ENCODE data around the gene VPS37B.

Gene VPS37B

DNA sequence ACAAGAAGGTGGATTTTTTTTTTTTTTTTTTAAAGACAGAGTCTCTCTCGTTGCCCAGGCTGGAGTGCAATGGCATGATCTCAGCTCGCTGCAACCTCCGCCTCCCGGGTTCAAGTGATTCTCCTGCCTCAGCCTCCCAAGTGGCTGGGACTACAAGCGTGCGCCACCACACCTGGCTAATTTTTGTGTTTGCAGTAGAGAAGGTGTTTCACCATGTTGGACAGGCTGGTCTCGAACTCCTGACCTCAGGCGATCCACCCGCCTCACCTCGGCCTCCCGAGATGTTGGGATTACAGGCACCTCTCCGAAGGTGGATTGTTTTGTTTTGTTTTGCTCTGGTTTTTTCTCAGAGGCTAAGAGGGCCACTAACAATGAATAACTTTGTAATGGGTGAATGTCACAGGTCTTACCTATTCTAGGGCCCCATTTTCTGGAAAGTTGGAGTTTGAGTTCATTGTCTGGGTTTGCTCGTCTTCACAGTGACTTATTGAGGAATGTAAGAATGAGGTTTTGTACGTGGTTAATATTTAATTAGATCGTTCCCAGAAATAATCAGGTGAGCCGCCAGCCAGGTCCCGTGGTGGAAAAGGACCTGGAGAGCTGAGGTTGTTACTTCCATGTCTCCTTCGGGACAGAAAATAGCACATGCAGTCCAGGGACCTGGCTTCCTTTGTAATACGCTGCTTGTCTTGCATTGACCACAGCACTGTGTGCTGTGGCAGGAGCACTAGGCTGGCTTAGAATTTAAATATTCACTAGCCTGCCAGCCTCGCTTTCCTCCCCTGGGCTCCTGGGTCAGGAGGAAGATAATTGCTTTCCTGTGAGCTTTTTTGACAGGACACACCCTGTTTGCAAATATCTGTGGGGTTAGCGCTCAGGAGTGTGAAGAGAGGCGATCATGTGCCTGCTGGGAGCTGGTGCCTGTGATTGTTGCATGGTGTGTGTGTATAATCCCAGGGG is 58.3 kb downstream of the VPS37B start:
- no peak for DNase-seq

DNA sequence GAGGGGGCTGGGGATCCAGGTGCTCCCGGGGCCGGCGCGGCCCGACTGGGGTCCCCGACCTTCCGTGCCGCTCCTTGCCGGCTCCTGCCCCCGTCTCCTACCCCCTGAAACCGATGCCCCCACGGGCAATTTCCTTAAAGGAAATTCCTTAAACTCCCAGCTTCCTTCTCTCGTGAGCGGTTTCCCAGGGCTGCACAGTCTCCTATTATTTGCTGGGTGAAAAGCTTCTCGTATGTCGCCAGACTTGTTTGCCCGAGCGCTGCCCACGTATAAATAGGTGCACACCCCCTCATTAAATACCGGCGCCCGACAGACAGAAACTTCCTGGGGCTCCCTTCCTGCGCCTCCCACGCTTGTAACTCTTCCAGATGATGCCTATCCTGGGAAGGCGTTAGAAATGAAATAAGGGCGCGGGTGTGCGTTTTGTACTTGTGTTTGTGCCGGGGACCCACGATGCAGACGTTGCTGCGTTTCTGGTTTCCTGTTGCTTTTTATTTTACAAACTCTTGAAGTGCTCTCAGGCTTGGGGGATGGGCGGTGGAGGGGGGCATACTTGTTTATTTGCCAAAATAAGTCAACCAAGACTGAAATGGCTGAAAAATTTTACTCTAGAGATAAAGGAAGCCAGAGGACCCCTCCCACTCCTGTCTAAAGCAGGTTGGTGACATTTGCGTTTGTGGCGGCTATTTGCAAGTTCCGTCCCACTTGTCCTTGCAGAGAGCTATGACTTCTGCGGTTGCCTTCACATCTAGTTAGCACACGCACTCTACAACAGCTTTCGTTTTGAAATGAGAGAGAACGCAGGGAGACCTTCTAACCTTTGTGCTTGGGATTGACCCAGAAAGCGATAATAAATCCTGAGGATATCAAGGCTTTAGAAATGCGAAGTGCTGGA is 59.6 kb downstream of the VPS37B start:
- DNase-seq, result peak in 2 of 4 experiments; percentile 45 to 52

DNA sequence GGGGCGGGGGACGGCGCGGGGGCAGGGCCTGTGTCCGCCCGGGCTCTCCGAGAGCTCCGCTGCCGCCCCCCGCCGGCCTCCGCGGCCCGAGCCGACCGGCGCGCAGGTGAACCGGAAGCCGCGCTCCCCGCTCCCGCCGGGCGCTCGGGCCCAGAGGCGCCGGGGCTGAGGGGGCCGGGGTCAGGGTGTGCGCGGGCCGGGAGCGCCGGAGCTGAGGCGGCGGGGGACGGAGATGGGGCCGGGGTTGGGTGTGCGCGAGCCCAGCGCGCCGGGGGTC is 60.2 kb downstream of the VPS37B start:
- peak in 1 of 4 experiments; percentile 27 for DNase-seq

DNA sequence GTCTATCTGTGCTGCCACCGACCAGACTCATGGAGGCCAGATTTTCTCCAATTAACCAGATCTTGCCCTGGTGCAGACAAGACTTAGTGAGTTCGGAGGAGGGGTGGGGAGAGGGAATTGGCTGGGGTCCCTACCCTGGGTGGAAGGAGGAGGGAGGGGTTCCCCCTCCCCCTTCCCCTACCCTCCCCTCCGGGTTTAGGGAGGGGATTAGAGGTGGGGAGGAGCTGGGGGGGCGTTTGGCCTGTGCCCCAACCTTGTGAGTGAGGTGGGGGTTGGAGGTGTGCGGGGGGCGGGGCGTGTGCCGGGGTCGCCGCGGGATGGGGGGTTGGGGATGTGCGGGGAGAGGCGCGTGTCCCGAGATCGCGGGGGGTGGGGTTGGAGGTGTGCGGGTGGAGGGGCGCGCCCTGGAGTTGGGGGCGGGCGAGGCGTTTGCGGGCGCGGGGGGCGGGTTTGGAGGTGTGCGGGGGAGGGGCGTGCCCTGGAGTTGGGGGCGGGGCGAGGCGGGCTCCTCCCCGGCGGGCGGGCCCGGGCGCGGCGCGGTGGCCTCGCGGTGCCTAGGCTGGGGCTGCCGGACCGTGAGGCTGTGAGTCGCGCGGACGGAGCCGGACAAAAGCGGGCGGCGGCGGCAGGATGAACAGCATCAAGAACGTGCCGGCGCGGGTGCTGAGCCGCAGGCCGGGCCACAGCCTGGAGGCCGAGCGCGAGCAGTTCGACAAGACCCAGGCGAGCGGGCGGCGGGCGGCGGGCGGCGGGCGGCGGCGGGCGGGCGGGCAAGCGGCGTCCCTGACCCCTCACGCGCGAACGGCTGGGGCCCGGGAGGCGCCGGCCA is 60.8 kb downstream of the VPS37B start, which contains the start of gene HIP1R:
HIP1R (plus strand) TSS at position 537 of the 829 bp plus-strand sequence; CDS start at position 631, 94 bp downstream.
- DNase-seq, result peak; percentile 32 to 68 (median 42)

DNA sequence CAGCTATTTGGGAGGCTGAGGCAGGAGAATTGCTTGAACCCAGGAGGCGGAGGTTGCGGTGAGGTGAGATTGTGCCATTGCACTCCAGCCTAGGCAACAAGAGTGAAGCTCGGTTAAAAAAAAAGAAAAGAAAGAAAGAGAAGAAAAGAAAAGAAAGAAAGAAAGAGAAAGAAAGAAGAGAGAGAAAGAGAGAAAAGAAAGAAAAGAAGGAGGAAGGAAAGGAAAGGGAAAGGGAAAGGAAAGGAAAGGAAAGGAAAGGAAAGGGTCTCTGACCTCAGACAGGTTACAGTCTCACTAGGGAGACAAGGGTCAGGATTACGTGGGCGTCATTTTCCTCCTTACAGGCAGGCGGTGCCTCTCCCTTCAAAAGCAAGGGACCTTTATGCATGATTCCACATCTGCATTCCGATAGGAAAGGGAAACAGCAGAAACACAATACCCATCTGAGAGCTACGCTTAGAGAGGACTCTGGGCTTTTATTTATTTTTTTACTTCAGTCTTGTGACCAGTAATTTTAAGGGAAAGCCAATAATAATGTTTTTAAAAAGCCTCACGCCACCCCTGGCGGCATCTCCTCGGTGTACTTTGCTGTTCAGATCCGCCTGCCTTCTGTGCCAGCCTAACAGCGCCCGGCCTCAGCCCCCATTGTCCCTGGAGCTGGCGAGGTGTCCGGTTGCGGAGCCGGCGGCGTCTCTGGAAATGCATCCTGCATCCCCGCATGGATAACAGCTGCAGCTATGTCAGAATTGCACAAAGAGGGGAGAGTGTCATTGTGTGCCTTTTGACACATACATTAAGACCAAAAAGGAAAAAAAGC is 61.6 kb downstream of the VPS37B start:
- no peak for DNase-seq

DNA sequence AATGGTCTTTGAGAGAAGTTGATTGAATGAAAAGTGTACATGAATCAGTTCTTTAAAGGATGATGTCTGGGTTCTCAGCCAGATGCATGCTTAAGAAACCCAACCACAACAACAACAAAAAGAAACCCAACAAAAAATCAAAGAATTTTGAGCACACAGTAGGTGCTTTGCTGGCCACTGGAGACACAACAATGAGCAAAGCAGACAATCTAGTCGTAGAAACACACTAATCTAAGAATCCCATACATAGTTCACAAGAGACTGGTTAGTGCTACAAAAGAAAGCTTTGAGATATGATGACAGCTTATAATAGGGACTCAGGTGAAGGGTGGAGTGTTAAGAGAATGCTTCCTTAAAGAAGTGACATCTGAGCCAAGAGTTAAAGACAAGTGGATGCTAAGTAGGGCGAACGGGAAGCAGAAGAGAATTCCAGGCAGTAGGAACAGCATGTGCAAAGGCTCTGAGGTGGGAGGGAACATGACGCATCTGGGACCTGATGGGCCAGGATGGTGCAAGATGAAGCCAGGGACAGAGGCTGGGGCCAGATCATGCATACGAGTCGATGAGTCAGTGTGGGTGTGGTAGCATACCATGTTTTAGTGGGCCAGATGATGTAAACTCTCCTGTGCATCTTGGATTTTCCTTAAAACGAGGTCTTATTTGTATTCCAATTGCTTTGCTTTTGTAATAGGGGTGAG is 65.3 kb downstream of the VPS37B start:
- DNase-seq, result no peak

DNA sequence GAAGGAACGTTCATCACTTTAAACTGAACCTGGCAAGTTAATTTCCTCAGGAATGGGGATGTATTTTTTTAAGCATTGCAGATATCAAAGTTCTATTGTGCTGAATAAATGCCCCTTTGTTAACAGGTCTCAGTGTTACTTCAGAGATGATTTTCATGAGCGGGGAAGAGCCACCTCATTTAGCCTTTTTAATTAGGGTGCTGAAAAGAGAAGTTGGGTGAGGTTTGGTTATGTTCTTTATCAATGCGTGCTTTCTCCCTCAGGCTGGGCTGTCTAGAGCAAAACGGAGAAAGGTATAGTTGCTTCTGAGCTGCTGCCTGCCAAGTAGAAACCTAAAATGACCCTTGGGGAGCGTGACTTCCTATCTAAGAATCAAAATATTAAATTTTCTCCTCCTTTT is 68.7 kb downstream of the VPS37B start:
- DNase-seq, result no peak

DNA sequence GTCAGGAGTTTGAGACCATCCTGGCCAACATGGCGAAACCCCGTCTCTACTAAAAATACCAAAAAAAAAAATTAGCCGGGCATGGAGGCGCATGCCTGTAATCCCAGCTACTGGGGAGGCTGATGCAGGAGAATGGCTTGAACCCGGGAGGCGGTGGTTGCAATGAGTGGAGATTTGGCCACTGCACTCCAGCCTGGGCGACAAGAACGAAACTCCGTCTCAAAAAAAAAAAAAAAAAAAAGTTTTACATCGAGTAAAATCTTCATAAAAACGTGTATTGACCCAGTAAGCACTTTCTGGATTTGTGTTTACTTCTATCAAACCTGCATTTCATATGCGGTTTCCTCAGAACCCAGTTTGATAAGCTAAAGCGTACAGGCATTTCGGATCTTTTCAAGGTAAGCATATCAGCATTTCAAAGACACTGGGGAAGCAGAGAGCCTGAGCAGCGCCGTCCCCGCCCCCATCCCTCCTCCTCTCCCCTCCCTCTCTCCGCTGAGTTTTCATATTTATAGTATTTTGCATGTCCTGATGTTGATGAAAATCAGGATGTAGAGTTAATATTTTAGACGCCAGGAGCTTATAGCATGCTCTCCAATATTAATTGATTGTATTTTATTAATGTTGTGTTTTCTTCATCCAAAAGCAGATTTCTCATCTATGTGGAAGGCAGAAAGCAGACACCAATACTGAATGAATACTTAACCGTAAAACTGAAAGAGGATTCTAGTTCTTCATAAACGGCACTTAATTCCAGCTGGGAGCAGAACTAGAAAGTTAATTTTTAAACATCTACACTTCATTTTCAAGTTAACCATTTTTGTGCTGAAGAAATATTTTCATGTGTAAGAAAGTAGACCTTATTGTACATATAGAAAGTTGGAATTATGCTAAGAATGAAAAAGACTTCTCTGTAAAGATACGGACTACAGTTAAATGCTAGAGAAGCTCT is 69.9 kb downstream of the VPS37B start:
- no peak for DNase-seq

DNA sequence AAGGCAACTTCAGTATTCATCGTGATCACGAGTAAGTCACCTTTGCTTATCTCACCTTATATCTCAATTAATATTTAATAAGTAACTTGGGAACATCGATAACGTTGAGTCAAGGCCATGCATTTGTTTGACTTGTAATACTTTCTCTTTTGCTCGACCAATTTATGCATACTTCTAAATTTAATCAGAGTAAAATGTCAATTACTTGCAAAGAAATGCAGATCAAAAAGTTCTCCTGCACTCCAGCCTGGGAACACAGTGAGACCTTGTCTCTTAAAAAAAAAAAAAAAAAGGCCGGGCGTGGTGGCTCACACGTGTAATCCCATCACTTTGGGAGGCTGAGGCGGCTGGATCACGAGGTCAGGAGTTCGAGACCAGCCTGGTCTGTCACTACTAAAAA is 72.5 kb downstream of the VPS37B start:
- DNase-seq, result no peak

DNA sequence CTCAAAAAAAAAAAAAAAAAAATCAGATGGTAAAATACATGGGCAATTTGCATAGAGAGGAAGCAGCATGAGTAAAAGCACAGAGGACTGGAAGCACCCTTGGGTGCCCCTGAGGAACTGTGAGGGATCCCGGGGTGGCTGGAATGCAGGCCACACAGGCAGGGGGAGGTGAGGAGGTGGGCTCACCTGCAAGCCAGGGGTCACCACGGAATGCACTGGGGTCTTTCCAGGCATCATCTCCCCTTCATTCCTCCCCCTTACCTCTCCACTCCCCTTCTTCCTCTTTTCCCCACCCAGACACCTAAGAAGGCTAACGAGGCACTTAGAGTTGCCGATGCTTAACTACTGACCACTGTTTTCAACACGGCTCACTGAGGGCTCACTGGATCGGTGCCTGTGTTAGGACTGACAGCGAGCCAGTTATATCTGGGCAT is 75.1 kb downstream of the VPS37B start:
- no peak for DNase-seq

DNA sequence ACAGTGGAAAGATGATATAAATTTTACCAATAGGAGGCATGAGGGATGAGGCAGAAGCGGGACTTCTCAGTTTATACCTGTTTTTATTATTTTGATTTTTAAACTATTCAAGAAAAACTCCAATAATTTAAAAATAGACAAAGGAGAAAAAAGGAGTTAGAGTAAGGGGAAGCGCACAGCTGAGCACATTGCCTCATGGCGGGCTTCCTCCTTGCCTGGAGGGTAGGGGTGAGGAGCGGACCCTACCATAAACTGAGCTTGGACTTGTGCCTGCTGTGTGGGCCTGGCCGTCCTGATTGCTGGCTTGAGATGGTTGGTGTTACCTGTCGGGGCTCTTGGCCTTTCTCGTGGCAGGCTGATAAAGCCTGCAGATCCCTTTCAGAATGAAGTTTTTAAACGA is 75.8 kb downstream of the VPS37B start:
- no peak for DNase-seq

DNA sequence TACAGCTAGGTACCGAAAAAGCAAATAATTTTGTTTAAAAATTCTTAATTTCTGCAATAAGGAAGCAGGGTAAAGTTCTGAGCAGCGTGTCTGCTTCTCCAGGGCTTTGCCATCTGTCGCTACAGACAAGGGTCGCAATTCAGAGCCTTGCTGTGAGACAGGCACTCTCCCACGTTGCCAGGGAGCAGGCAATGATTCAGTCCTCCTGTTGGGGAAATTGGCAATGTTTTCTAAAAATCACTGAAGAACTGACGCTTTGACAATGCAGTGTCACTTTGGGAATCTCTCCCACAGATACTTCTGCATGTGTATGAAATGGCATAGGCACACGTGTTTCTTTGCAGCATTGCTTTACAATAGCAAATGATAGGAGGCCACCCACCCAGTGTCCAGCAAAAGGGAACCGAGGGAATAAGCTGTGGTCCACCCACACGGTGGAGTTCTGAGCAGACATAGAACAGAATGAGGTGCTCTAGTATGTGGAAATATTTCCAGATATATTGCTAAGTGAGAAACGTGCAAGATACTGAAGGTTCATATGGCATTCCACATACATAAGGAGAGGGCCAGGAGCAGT is 76.6 kb downstream of the VPS37B start:
- DNase-seq, result no peak
